Testis (tissue), 3 donors: ENCODE measurements around the gene UTP4. TPM values are rescaled to one million over a fixed set of nuclear protein-coding genes. Genes with fewer than 3 reads are reported as not detected.
A peak's percentile ranks its signal among the peaks of the same experiment; 100 is the strongest.

Experiments
- DNase-seq: peaks from one replicate; pipeline ENCODE4 v3.0.0-alpha.2; 2019
- H3K27ac ChIP-seq, 2 donors: fragments of 200-600 bp; sonication (generic); one replicate each; pipeline ENCODE4 v1.5.1; 2019
- H3K27me3 ChIP-seq: fragments of 200-600 bp; sonication (generic); one replicate; pipeline ENCODE4 v1.5.1; 2019
- H3K36me3 ChIP-seq: fragments of 200-600 bp; sonication (generic); one replicate; pipeline ENCODE4 v1.5.1; 2017; ENCODE audit warnings: low read depth; ENCODE audit errors: missing control alignments
- H3K4me1 ChIP-seq: fragments of 200-600 bp; sonication (generic); one replicate; pipeline ENCODE4 v1.5.1; 2019
- H3K4me3 ChIP-seq, 2 donors: fragments of 200-600 bp; sonication (generic); one replicate each; pipeline ENCODE4 v1.5.1; 2017 to 2019
- H3K9me3 ChIP-seq: fragments of 200-600 bp; sonication (generic); one replicate; pipeline ENCODE4 v1.5.1; 2017
- POLR2A ChIP-seq: fragments of 450-650 bp; IDR thresholded peaks from one replicate; pipeline ENCODE4 v1.6.1; 2017; ENCODE audit warnings: antibody characterized with exemption, mild to moderate bottlenecking, moderate library complexity
- WGBS, 2 donors: methylation state at CpG; one replicate each; pipeline ENCODE4 v1.1.5; 2018; 5-methylcytosine and 5-hydroxymethylcytosine counted together
- intact Hi-C: fragments of 100-400 bp; cut with DNase I; formaldehyde crosslinking; loops from one replicate; pipeline ENCODE4 v1.15.1; 2023; ENCODE audit warnings: low total_unique reads
- polyA plus RNA-seq: library from polyadenylated mRNA; stranded (reverse); fragments of 350-450 nt; fragmentation: Illumina TruSeq; extraction: RNeasy Lipid Tissue Mini Kit (QIAGEN cat#74804); gene quantifications from one replicate; pipeline ENCODE4 v1.2.3, GENCODE V29; 2014; ENCODE audit warnings: low read depth, low replicate concordance; ENCODE audit not compliant: insufficient read depth
- total RNA-seq, 2 donors: library from RNA; depleted of rRNA; stranded (reverse); fragments of >200 nt; gene quantifications; one replicate each; pipeline ENCODE4 v1.2.3, GENCODE V29; 2016
- TF ChIP-seq, protein P1 (sequence below), 3 experiments: fragments of 450-650 bp in 2 of 3; fragments of 200-600 bp in 1 of 3; sonication (generic) in 1 of 3; IDR thresholded peaks; one replicate each; pipeline ENCODE4 v1.5.1; 2016 to 2019; ENCODE audit warnings: antibody characterized with exemption in 3 of 3, mild to moderate bottlenecking in 2 of 3, moderate library complexity in 1 of 3

UTP4 gene
- total and polyA plus RNA-seq, 3 donors from 2014 or later, result 72.8 to 80.5 (median 78.3) TPM

DNA sequence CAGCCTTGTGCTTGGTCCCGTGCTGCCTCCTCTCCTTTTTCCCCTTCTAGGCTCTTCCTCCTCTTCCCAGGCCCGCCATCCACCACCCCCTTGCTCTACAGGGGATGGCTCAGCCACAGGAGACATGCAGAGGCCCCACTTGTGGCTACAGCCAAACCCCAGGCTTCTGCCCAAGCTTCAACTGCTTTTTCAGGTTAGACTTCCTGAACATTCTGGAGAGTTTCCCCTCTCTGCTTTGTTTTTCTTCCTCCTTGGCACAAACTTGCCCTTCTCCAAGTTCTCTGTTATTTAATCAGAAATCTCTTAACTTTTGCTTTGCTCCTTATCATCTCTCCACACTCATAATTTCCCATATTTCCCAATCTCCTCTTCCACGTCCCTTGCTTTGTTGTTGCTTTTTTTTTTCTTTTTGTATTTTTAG lies 45.3 kb upstream of the UTP4 start:
- intact Hi-C loops, result no loop called here
- DNase-seq, result no peak
- H3K27me3 ChIP-seq, result no peaks in the 10 kb centered on the region
- no peaks in the 10 kb centered on the region for H3K9me3 ChIP-seq
- H3K4me3 ChIP-seq, result no peak overlapping the region
- no peak overlapping the region for H3K27ac ChIP-seq
- no peaks in the 10 kb centered on the region for H3K4me1 ChIP-seq
- no peaks in the 10 kb centered on the region for H3K36me3 ChIP-seq
- TF ChIP-seq, protein P1, sequence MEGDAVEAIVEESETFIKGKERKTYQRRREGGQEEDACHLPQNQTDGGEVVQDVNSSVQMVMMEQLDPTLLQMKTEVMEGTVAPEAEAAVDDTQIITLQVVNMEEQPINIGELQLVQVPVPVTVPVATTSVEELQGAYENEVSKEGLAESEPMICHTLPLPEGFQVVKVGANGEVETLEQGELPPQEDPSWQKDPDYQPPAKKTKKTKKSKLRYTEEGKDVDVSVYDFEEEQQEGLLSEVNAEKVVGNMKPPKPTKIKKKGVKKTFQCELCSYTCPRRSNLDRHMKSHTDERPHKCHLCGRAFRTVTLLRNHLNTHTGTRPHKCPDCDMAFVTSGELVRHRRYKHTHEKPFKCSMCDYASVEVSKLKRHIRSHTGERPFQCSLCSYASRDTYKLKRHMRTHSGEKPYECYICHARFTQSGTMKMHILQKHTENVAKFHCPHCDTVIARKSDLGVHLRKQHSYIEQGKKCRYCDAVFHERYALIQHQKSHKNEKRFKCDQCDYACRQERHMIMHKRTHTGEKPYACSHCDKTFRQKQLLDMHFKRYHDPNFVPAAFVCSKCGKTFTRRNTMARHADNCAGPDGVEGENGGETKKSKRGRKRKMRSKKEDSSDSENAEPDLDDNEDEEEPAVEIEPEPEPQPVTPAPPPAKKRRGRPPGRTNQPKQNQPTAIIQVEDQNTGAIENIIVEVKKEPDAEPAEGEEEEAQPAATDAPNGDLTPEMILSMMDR (IDR thresholded peaks at IDR 0.05), result no peak
- TF ChIP-seq POLR2A, result no peak
- whole genome bisulfite sequencing, 2 donors, result 67 to 80% methylated on average over 3 of the region's 3 CpGs

DNA sequence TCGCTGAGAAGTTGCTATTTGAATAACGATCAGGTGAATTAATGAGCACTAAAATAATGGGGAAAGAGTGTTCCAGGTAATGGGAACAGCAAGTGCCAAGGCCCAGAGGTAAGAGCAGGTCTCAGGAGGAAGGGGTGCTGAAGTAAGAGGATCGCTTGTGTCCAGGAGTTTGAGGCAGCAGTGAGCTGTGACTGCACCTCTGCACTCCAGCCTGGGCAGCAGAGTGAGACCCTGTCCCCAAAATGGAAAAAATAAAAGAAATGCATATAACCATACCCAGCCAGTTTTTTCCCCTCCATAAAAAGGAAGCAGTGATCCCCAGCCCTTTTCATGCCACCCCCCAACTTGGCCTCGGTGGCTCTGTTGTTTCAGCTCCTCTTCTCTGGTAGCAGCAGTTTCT lies 43.8 kb upstream of the UTP4 start:
- no peaks in the 10 kb centered on the region for H3K27me3 ChIP-seq
- no peaks in the 10 kb centered on the region for H3K9me3 ChIP-seq
- intact Hi-C loops, result no loop called here
- TF ChIP-seq POLR2A, result no peak
- H3K36me3 ChIP-seq, result no peaks in the 10 kb centered on the region
- H3K4me3 ChIP-seq, result no peak overlapping the region
- H3K27ac ChIP-seq, result no peak overlapping the region
- peaks cover 6% of the 10 kb centered on the region for H3K4me1 ChIP-seq
- DNase-seq, result no peak
- WGBS, 2 donors, result 85 to 89% methylated on average over 4 of the region's 4 CpGs

GRCh38 chr16:69089091-69089910 lies 43.1 kb upstream of the UTP4 start:
- no peak overlapping the region for H3K4me3 ChIP-seq
- no peak overlapping the region for H3K27ac ChIP-seq
- DNase-seq, result peak; percentile 50
- TF ChIP-seq, protein P1 (IDR thresholded peaks at IDR 0.05), result no peak
- TF ChIP-seq POLR2A, result no peak
- no peaks in the 10 kb centered on the region for H3K9me3 ChIP-seq
- intact Hi-C loops, result no loop called here
- WGBS, 2 donors, result 54 to 73% methylated on average over 14 to 16 of the region's 16 CpGs
- no peaks in the 10 kb centered on the region for H3K36me3 ChIP-seq
- H3K4me1 ChIP-seq, result peaks cover 6% of the 10 kb centered on the region
- H3K27me3 ChIP-seq, result no peaks in the 10 kb centered on the region

- 83 to 84% methylated on average over 3 of the region's 3 CpGs for WGBS, 2 donors
- no peaks in the 10 kb centered on the region for H3K9me3 ChIP-seq
- intact Hi-C loops, result no loop called here
- no peaks in the 10 kb centered on the region for H3K36me3 ChIP-seq
- DNase-seq, result no peak
- H3K4me1 ChIP-seq, result peaks cover 6% of the 10 kb centered on the region
- no peak overlapping the region for H3K4me3 ChIP-seq
- H3K27me3 ChIP-seq, result no peaks in the 10 kb centered on the region
- no peak overlapping the region for H3K27ac ChIP-seq
- TF ChIP-seq, protein P1 (IDR thresholded peaks at IDR 0.05), result no peak
- TF ChIP-seq POLR2A, result no peak
Measured at GRCh38 chr16:69093974-69094373, 38.5 kb upstream of the UTP4 start.

DNA sequence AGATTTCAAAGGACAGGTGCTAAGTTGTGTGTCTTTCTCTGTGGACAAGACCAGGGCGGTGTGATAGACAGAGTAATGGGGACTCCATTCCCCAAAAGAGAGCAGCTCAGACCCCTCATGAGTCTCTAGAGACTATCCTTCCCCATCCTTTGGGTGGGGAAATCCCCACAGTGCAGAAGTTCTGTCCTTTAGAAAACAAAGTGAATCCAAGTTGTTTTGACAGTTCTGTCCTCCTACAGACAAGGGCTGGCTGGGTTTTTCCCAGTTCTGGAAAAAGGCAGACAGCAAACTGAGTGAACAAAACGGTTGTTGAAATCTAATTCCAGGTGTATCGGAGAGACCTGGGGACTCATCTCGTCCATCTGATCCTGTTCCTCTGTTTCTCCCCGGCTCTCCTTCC lies 37.9 kb upstream of the UTP4 start:
- DNase-seq, result no peak
- Histone ChIP-seq H3K27me3 (no peaks in the 10 kb centered on the region), H3K36me3 (no peaks in the 10 kb centered on the region), H3K27ac (no peak overlapping the region), H3K9me3 (no peaks in the 10 kb centered on the region), H3K4me3 (no peak overlapping the region), H3K4me1 (peaks cover 6% of the 10 kb centered on the region)
- WGBS, 2 donors, result 78 to 81% methylated on average over 5 of the region's 5 CpGs
- TF ChIP-seq POLR2A, result no peak
- TF ChIP-seq, protein P1 (IDR thresholded peaks at IDR 0.05), result no peak
- intact Hi-C loops, result no loop called here
